GM19043 (cell line): ENCODE results near the gene PVALB.
A peak's percentile ranks its signal among the peaks of the same experiment; 100 is the strongest.

ENCODE experiments used
- ATAC-seq: cut with Tn5 transposase; IDR thresholded peaks from one replicate; pipeline ENCODE4 v1.9.1; 2021; ENCODE audit warnings: low read depth; ENCODE audit not compliant: unreplicated experiment

The PVALB gene

GRCh38 chr22:36816636-36817524 is at the start of gene PVALB:
TSS of gene PVALB (minus strand) at chr22:36817035. CDS start at chr22:36817005, 30 bp downstream.
- no peak for ATAC-seq

GRCh38 chr22:36865346-36865745 is 48.5 kb upstream of the PVALB start:
- no peak for ATAC-seq

GRCh38 chr22:36864454-36865215 is 47.8 kb upstream of the PVALB start:
- ATAC-seq, result no peak

- ATAC-seq, result no peak
Measured at GRCh38 chr22:36863979-36864378, 47.1 kb upstream of the PVALB start.

GRCh38 chr22:36863281-36863680 is 46.4 kb upstream of the PVALB start:
- ATAC-seq, result no peak

- no peak for ATAC-seq
Measured at GRCh38 chr22:36862251-36863242, 45.7 kb upstream of the PVALB start.

GRCh38 chr22:36860821-36861659 is 44.2 kb upstream of the PVALB start, which contains the start of gene NCF4:
TSS of gene NCF4 (plus strand) at chr22:36861006. CDS start at chr22:36861172, 166 bp downstream.
- peak; percentile 72 for ATAC-seq

GRCh38 chr22:36860438-36860820 is 43.6 kb upstream of the PVALB start:
- ATAC-seq, result no peak

- no peak for ATAC-seq
Measured at GRCh38 chr22:36860017-36860416, 43.2 kb upstream of the PVALB start.

GRCh38 chr22:36858966-36859365 is 42.1 kb upstream of the PVALB start:
- ATAC-seq, result no peak

- ATAC-seq, result no peak
Measured at GRCh38 chr22:36858156-36858555, 41.3 kb upstream of the PVALB start.

GRCh38 chr22:36856792-36857135 is 39.9 kb upstream of the PVALB start:
- ATAC-seq, result no peak

- ATAC-seq, result no peak
Measured at GRCh38 chr22:36856121-36856791, 39.4 kb upstream of the PVALB start.

- no peak for ATAC-seq
Measured at GRCh38 chr22:36855478-36855877, 38.6 kb upstream of the PVALB start.

GRCh38 chr22:36853407-36854099 is 36.7 kb upstream of the PVALB start:
- no peak for ATAC-seq

GRCh38 chr22:36852056-36852973 is 35.5 kb upstream of the PVALB start:
- ATAC-seq, result no peak

GRCh38 chr22:36850682-36851081 is 33.8 kb upstream of the PVALB start:
- ATAC-seq, result no peak
